Body of pancreas (tissue), 4 donors: Measurements from ENCODE around the gene WRAP73. TPM values are rescaled to one million over a fixed set of nuclear protein-coding genes. Genes with fewer than 3 reads are reported as not detected.

Experiments used
- ATAC-seq: fragments of 150-250 bp; one replicate; pipeline ENCODE4 v1.9.1; 2016
- DNase-seq, 4 donors: peaks; one replicate each; pipeline ENCODE4 v3.0.0-alpha.2; 2019
- H3K27ac ChIP-seq, 4 donors: fragments of 200-600 bp; sonication (generic); 1 replicate in 3 of 4; 2 replicates in 1 of 4; pipeline versions ENCODE4 v1.5.1 to v1.6.1; 2016 to 2019; ENCODE audit warnings: mild to moderate bottlenecking in 1 of 4, mixed read lengths in 1 of 4, moderate library complexity in 1 of 4
- H3K27me3 ChIP-seq, 2 donors: fragments of 200-600 bp; sonication (generic); one replicate each; pipeline ENCODE4 v1.6.0; 2016; ENCODE audit warnings: mild to moderate bottlenecking in 1 of 2
- H3K36me3 ChIP-seq, 2 donors: fragments of 200-600 bp; sonication (generic); replicated peaks in 1 of 2; 2 replicates each; pipeline ENCODE4 v1.5.1; 2016; ENCODE audit warnings: low read depth in 2 of 2; ENCODE audit not compliant: insufficient read depth in 1 of 2
- H3K4me1 ChIP-seq: fragments of 200-600 bp; sonication (generic); one replicate; pipeline ENCODE4 v1.6.0; 2016
- H3K4me3 ChIP-seq, 2 donors: fragments of 200-600 bp; sonication (generic); 1 replicate in 1 of 2; 2 replicates in 1 of 2; pipeline ENCODE4 v1.5.1; 2016 to 2019
- H3K9me3 ChIP-seq, 3 donors: fragments of 200-600 bp; sonication (generic); 1 replicate in 2 of 3; 2 replicates in 1 of 3; pipeline ENCODE4 v1.5.1; 2016
- POLR2A ChIP-seq, 3 donors: fragments of 450-650 bp; IDR thresholded peaks; one replicate each; pipeline ENCODE4 v1.6.1; 2016; ENCODE audit warnings: antibody characterized with exemption in 3 of 3, mild to moderate bottlenecking in 2 of 3
- WGBS, 2 donors: methylation state at CpG; one replicate each; pipeline ENCODE4 v1.1.5; 2017; 5-methylcytosine and 5-hydroxymethylcytosine counted together
- intact Hi-C: fragments of 100-400 bp; cut with DNase I; formaldehyde crosslinking; loops from one replicate; pipeline ENCODE4 v1.15.1; 2023
- total RNA-seq, 2 donors: library from RNA; depleted of rRNA; stranded (reverse); fragments of >200 nt; gene quantifications; one replicate each; pipeline ENCODE4 v1.1.0, GENCODE V29; 2016
- TF ChIP-seq, protein P1 (sequence below), 7 experiments: fragments of 450-650 bp in 4 of 7; fragments of 200-600 bp in 3 of 7; sonication (generic) in 3 of 7; IDR thresholded peaks; one replicate each; pipeline ENCODE4 v1.5.1; 2016 to 2019; ENCODE audit warnings: antibody characterized with exemption in 7 of 7

Gene WRAP73
- total RNA-seq, 2 donors from 2014 or later = 7.8 to 35.6 TPM

DNA sequence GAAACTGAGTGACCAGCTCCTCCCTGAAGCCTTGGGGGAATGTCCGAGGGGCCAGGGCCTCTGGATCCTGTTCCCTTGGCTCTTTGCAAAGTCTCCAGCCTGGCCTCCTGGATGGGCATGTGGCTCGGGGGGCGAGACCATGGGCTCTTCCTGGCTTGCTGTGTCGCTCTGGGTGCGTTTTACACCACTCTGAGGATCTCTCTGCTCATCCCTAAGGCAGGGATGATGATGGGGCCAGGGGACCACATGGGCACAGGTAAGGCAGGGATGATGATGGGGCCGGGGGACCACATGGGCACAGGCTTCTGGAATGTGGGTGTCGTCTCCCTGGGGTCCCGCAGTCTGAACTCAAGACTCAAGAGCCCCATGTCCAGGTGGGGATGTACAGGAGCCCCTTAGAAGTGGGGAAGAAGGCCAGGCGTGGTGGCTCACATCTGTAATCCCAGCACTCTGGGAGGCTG lies 20.1 kb upstream of the WRAP73 start:
- H3K27me3 ChIP-seq = no peaks in the 10 kb centered on the region
- H3K4me3 ChIP-seq = no peak overlapping the region
- intact Hi-C loops = no loop called here
- DNase-seq (peak in 1 of 4 donors; percentile 10), ATAC-seq (no peak)
- H3K4me1 ChIP-seq = peaks cover 32% of the 10 kb centered on the region
- H3K27ac ChIP-seq = no peak overlapping the region
- 67 to 76% methylated on average over 3 to 9 of the region's 9 CpGs for WGBS, 2 donors
- TF ChIP-seq POLR2A (IDR thresholded peaks at IDR 0.05) = no peak
- no peaks in the 10 kb centered on the region for H3K36me3 ChIP-seq
- no peaks in the 10 kb centered on the region for H3K9me3 ChIP-seq

DNA sequence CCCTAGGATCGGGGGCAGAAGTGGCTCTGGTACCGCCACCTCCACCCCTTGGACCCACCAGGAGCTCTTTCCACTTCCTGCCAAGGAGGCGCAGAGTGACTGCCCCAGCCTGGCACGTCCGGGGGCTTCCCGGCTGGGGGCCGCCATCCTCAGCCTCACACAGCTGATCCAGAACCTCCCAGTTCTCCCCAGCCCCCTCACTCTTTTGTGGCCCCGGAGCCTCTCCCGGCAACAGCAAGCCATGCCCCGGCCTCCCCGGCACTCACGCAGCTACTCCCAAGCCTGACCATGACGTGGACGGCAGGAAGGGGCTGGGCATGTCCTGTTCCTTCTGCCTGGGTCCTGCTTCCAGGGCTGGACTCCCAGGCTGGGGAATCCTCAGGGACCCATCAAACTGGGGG lies 19.5 kb upstream of the WRAP73 start:
- WGBS, 2 donors = 28 to 58% methylated on average over 4 to 13 of the region's 14 CpGs
- no peak overlapping the region for H3K4me3 ChIP-seq
- TF ChIP-seq POLR2A (IDR thresholded peaks at IDR 0.05) = no peak
- TF ChIP-seq, protein P1, sequence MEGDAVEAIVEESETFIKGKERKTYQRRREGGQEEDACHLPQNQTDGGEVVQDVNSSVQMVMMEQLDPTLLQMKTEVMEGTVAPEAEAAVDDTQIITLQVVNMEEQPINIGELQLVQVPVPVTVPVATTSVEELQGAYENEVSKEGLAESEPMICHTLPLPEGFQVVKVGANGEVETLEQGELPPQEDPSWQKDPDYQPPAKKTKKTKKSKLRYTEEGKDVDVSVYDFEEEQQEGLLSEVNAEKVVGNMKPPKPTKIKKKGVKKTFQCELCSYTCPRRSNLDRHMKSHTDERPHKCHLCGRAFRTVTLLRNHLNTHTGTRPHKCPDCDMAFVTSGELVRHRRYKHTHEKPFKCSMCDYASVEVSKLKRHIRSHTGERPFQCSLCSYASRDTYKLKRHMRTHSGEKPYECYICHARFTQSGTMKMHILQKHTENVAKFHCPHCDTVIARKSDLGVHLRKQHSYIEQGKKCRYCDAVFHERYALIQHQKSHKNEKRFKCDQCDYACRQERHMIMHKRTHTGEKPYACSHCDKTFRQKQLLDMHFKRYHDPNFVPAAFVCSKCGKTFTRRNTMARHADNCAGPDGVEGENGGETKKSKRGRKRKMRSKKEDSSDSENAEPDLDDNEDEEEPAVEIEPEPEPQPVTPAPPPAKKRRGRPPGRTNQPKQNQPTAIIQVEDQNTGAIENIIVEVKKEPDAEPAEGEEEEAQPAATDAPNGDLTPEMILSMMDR (IDR thresholded peaks at IDR 0.05) = no peak
- no peak overlapping the region for H3K27ac ChIP-seq
- peak in 1 of 4 donors; percentile 12 for DNase-seq
- no peak for ATAC-seq
- no peaks in the 10 kb centered on the region for H3K9me3 ChIP-seq
- no peaks in the 10 kb centered on the region for H3K27me3 ChIP-seq
- intact Hi-C loops = no loop called here
- H3K4me1 ChIP-seq = peaks cover 29% of the 10 kb centered on the region
- no peaks in the 10 kb centered on the region for H3K36me3 ChIP-seq

DNA sequence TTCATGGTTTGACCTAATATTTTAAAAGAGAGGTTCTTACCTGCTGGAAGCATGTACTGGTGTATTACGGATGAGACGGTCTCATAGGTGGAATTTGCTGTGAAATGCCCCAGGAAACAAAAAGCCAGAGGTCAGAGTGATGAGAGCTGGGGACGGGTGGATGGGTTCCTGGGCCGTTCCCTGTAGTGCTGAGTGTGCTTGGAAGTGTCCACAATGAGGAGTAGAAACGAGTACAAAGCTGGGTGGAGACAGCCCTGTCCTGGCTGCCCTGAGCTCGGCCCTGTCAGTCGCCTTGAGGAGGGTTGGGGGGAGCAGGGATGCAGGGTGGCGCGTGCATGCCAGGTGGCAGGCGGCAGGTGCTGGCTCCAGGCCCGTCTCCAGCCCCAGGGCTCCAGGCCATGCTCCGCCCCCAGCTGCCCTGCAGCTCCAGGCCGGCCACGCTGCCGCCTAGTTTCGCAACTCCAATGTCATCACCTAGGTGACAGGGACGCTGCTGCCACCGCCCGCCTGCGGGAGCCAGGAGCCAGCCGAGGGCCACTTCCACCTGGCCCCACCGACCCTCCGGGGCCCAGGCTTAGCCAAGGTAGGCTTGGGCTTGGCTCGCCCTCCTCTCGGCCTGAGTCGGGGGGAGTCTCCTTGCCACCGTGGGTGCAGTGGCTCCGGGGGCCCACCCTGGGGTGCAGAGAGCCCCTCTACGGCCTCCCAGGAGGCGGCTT lies 18.8 kb upstream of the WRAP73 start:
- no peaks in the 10 kb centered on the region for H3K27me3 ChIP-seq
- DNase-seq = peak; percentile 96 to 98 (median 98)
- peaks cover 23% of the 10 kb centered on the region for H3K4me1 ChIP-seq
- 12 to 14% methylated on average over 9 to 30 of the region's 30 CpGs for WGBS, 2 donors
- intact Hi-C loops = no loop called here
- no peak overlapping the region for H3K27ac ChIP-seq
- no peaks in the 10 kb centered on the region for H3K36me3 ChIP-seq
- H3K4me3 ChIP-seq = no peak overlapping the region
- peak; percentile 98 for ATAC-seq
- H3K9me3 ChIP-seq = no peaks in the 10 kb centered on the region
- TF ChIP-seq, protein P1 (IDR thresholded peaks at IDR 0.05) = no peak
- TF ChIP-seq POLR2A (IDR thresholded peaks at IDR 0.05) = no peak

DNA sequence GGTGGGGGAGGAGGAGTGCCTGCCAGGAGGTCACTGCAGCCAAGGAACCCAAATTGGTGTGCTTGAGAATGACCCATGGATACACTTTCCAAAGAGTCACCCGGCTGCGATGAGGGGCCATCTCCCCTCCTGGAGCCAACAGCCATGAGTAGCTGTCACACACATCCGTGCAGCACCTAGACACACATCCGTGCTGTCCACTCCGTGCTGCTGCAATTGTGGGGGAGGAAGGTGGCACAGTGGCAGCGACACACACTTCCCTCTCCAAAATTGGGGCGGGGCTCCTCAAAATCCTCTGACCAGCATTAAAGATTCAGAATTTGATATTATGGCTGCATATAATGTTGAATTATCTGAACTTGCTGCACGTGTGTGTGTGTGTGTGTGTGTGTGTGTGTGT lies 18.2 kb upstream of the WRAP73 start:
- no peaks in the 10 kb centered on the region for H3K36me3 ChIP-seq
- H3K4me3 ChIP-seq = no peak overlapping the region
- peak in 1 of 4 donors; percentile 8 for DNase-seq
- no peak for ATAC-seq
- H3K9me3 ChIP-seq = no peaks in the 10 kb centered on the region
- no peaks in the 10 kb centered on the region for H3K27me3 ChIP-seq
- no peak for TF ChIP-seq POLR2A (IDR thresholded peaks at IDR 0.05)
- TF ChIP-seq, protein P1 (IDR thresholded peaks at IDR 0.05) = no peak
- H3K27ac ChIP-seq = no peak overlapping the region
- H3K4me1 ChIP-seq = peaks cover 23% of the 10 kb centered on the region
- 71 to 79% methylated on average over 6 to 8 of the region's 8 CpGs for WGBS, 2 donors
- intact Hi-C loops = no loop called here

DNA sequence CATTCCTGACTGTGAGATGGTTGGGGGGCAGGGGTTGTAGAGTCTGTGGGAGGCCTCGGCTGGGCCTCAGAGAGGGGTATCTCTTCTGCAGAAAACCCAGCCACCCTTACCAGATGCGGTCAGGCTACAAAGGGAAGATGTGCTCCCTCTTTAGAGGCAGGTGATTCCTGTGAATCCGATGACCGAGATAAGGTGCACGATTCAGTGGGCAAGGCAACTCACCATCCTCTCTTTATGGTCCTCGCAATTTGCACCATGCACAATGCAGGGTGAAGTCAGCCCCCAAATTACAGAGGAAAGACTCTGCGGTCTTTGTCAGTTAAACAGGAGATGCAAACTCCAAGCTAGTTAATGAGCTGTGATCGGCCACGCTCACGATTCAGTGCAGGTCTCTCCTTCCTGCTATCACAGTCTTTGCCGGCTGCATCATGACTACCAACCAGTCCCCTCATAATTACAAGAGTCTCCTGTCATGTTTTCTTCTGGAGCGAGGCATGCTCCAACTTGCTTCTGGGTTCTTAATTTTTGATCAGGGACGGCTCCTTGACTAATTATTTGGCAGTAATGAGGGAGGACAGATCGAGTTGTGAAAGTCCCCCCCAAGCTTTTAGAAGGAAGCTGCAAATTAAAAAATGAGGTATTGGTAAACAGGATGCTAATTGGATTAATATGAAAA lies 14.9 kb upstream of the WRAP73 start:
- no peak for DNase-seq
- no peak for TF ChIP-seq POLR2A (IDR thresholded peaks at IDR 0.05)
- TF ChIP-seq, protein P1 (IDR thresholded peaks at IDR 0.05) = no peak
- Histone ChIP-seq H3K27ac (no peak overlapping the region), H3K4me3 (no peak overlapping the region), H3K9me3 (no peaks in the 10 kb centered on the region), H3K36me3 (no peaks in the 10 kb centered on the region), H3K4me1 (peaks cover 14% of the 10 kb centered on the region), H3K27me3 (no peaks in the 10 kb centered on the region)
- intact Hi-C loops = no loop called here
- 84 to 88% methylated on average over 14 of the region's 14 CpGs for WGBS, 2 donors
- no peak for ATAC-seq
